OCI-LY3 (cell line): ENCODE results near the gene EIF1AD.

Experiments used
- H2AFZ ChIP-seq: fragments of 200-600, 300-600 bp; shearing (Covaris generic); 2 replicates; pipeline ENCODE4 v1.6.0; 2014; ENCODE audit warnings: antibody characterized with exemption, low read depth, low read length
- H3K27ac ChIP-seq: fragments of 200-600, 300-600 bp; sonication (generic); 2 replicates; pipeline ENCODE4 v1.5.1; 2014; ENCODE audit warnings: mild to moderate bottlenecking, low read length, moderate library complexity, mixed read lengths
- H3K27me3 ChIP-seq: fragments of 200-600, 300-600 bp; sonication (generic); 2 replicates; pipeline ENCODE4 v1.6.1; 2014; ENCODE audit warnings: low read depth, low read length, mixed read lengths
- H3K36me3 ChIP-seq: fragments of 200-600, 300-600 bp; sonication (generic); replicated peaks from 2 replicates; pipeline ENCODE3; 2014; ENCODE audit warnings: low read depth, low read length, mixed read lengths
- H3K4me1 ChIP-seq: fragments of 300-600, 200-600 bp; sonication (generic); 2 replicates; pipeline ENCODE4 v1.6.1; 2014; ENCODE audit warnings: low read length, mixed read lengths
- H3K4me2 ChIP-seq: fragments of 200-600, 300-600 bp; sonication (generic); 2 replicates; pipeline ENCODE4 v1.6.1; 2014; ENCODE audit warnings: low read length, mixed read lengths
- H3K4me3 ChIP-seq: fragments of 300-600, 200-600 bp; sonication (generic); 2 replicates; pipeline ENCODE4 v1.5.1; 2014; ENCODE audit warnings: antibody characterized with exemption, mild to moderate bottlenecking, low read length, moderate library complexity
- H3K79me2 ChIP-seq: fragments of 300-600, 200-600 bp; shearing (Covaris generic); 2 replicates; pipeline ENCODE4 v1.6.1; 2014; ENCODE audit warnings: mild to moderate bottlenecking, low read length, mixed read lengths
- H3K9ac ChIP-seq: fragments of 300-600, 200-600 bp; shearing (Covaris generic); 2 replicates; pipeline ENCODE4 v1.6.0; 2014; ENCODE audit warnings: mild to moderate bottlenecking, low read length, moderate library complexity
- H3K9me3 ChIP-seq: fragments of 200-600, 300-600 bp; shearing (Covaris generic); 2 replicates; pipeline ENCODE4 v1.6.1; 2014; ENCODE audit warnings: low read length, mixed read lengths; ENCODE audit not compliant: insufficient read depth
- H4K20me1 ChIP-seq: fragments of 200-600, 300-600 bp; sonication (generic); 2 replicates; pipeline ENCODE4 v1.6.1; 2016; ENCODE audit warnings: low read length, mixed read lengths; ENCODE audit not compliant: insufficient read depth
- EZH2phosphoT487 ChIP-seq: fragments of 200-600 bp; shearing (Covaris generic); IDR thresholded peaks from 2 replicates; pipeline ENCODE4 v1.6.1; 2018; ENCODE audit warnings: antibody characterized with exemption, mixed run types, low read depth
- TF ChIP-seq, protein P1 (sequence below): fragments of 200-600, 300-600 bp; sonication (generic); IDR thresholded peaks from 2 replicates; pipeline ENCODE4 v1.5.1; 2014; ENCODE audit warnings: antibody characterized with exemption, low read length, low read depth

EIF1AD gene

DNA sequence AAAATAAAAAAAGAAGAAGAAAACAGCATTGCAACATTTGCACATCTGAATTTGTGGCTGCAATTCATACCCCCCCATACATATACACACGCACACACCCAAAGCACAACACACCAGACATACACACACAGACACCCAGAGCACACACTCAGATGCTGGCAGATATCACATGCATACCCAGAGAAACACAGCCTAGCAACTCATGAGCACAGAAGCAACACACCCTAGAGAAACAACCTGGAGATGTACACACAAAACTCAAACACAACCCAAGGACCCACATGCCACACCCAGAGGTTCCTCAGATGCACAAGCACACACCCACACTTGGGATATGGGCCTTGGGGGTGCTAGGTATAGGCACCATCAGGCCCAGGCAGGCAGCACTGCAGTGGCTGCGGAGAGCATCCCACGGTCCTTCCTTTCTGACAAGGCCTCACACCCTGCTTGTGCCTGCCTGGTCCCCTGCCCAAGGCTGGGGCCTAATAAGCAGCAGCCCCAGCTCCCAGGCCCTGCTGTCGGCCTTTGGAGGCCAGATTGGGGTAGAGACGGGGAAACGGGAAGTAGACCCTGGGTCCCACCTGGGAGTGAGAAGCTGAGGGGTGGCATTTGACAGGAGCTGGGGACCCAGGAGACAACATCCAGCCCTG is 13.0 kb upstream of the EIF1AD start:
- Histone ChIP-seq H3K4me2 (no peak overlapping the region), H3K4me1 (no peaks in the 10 kb centered on the region), H3K9me3 (no peaks in the 10 kb centered on the region), H3K9ac (no peak overlapping the region), H3K27ac (no peak overlapping the region), H3K4me3 (no peak overlapping the region), H3K79me2 (no peaks in the 10 kb centered on the region), H2AFZ (peak overlapping the region; percentile 30; the same call in 1 of the 2 replicates), H3K36me3 (no peaks in the 10 kb centered on the region), H4K20me1 (no peaks in the 10 kb centered on the region), H3K27me3 (no peaks in the 10 kb centered on the region)
- no peak for TF ChIP-seq EZH2phosphoT487
- TF ChIP-seq, protein P1, sequence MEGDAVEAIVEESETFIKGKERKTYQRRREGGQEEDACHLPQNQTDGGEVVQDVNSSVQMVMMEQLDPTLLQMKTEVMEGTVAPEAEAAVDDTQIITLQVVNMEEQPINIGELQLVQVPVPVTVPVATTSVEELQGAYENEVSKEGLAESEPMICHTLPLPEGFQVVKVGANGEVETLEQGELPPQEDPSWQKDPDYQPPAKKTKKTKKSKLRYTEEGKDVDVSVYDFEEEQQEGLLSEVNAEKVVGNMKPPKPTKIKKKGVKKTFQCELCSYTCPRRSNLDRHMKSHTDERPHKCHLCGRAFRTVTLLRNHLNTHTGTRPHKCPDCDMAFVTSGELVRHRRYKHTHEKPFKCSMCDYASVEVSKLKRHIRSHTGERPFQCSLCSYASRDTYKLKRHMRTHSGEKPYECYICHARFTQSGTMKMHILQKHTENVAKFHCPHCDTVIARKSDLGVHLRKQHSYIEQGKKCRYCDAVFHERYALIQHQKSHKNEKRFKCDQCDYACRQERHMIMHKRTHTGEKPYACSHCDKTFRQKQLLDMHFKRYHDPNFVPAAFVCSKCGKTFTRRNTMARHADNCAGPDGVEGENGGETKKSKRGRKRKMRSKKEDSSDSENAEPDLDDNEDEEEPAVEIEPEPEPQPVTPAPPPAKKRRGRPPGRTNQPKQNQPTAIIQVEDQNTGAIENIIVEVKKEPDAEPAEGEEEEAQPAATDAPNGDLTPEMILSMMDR = no peak

DNA sequence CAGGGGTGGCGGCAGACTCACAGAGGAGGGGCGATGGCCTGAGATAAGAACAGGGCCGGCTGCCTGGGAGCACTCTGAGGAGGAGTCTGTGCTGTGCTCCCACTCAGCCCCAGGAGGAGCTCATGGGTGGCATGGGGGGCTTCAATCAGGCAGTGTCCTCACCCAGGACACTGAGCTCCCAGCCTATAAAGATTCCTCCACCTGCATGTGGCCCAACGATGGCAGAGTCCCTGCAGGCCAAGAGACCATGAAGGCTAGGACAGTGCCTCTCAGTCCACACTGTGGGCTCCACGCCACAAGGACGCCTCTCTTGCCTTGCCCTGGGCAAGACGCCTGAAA is 11.8 kb upstream of the EIF1AD start:
- Histone ChIP-seq H3K27ac (no peak overlapping the region), H2AFZ (no peak overlapping the region), H3K4me1 (no peaks in the 10 kb centered on the region), H3K9me3 (no peaks in the 10 kb centered on the region), H3K4me2 (no peak overlapping the region), H4K20me1 (no peaks in the 10 kb centered on the region), H3K27me3 (no peaks in the 10 kb centered on the region), H3K36me3 (no peaks in the 10 kb centered on the region), H3K9ac (no peak overlapping the region), H3K4me3 (no peak overlapping the region), H3K79me2 (no peaks in the 10 kb centered on the region)
- TF ChIP-seq, protein P1 = no peak
- TF ChIP-seq EZH2phosphoT487 = no peak

DNA sequence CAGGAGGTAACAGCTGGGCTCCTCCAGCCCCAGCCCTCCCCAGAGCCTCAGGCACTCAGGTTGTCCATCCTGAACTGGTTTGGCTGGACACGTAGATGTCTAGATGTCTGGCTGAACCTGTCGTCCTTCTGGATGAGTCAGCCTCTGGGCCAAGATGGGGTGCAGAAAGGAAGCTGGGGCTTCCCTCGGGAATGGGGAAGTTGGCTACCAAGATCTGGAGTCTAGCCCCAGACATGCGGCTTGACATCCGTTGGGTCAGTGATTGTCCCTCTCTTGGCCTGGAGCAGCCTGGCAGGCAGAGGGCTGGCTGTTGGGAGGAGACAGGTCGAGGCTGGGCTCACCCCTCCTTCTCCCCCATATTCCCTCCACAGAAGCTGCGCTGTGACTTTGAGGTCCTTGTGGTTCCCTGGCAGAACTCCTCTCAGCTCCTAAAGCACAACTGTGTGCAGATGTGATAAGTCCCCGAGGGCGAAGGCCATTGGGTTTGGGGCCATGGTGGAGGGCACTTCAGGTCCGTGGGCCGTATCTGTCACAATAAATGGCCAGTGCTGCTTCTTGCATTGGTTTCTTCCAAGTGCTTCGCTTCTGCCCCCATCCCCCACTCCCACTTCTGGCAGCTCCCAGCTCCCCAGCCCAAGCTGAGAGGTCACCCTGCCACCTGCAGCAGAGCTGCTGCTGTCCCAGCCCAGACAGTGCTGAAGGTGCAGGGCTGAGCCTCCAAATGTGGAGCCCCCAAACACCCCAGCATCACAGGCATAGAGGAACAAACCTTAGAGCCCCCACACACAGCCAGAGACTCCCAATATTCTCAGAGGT is 11.2 kb upstream of the EIF1AD start:
- Histone ChIP-seq H2AFZ (no peak overlapping the region), H3K27me3 (no peaks in the 10 kb centered on the region), H4K20me1 (no peaks in the 10 kb centered on the region), H3K9me3 (no peaks in the 10 kb centered on the region), H3K36me3 (no peaks in the 10 kb centered on the region), H3K9ac (no peak overlapping the region), H3K4me3 (no peak overlapping the region), H3K27ac (no peak overlapping the region), H3K4me1 (no peaks in the 10 kb centered on the region), H3K79me2 (no peaks in the 10 kb centered on the region), H3K4me2 (no peak overlapping the region)
- TF ChIP-seq EZH2phosphoT487 = no peak
- TF ChIP-seq, protein P1 = no peak

DNA sequence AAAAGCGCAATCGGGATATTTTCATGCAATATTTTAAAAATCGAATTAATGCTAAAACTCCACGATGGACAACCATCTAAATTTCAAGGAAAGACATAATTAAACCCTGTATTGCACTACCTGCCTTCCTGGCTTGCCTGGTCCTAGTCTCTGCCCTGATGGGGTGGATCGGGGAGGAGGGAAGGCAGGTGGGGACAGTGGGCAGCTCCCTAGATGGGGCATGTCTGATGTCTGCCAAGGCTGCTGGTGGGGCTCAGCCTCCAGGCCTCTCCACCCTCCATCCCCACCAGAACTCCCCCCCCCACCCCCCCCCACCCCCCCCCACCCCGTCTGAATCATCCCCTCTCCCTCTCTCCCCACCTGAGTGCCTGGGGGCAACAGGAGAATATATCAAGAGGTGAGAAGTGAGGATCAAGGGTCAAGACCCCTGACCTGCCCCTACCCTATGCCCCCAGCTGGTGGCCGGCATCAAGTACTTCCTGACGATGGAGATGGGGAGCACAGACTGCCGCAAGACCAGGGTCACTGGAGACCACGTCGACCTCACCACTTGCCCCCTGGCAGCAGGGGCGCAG is 10.5 kb upstream of the EIF1AD start:
- no peak overlapping the region for H3K27ac ChIP-seq
- H2AFZ ChIP-seq = no peak overlapping the region
- no peaks in the 10 kb centered on the region for H3K27me3 ChIP-seq
- no peaks in the 10 kb centered on the region for H3K4me1 ChIP-seq
- TF ChIP-seq, protein P1 = no peak
- TF ChIP-seq EZH2phosphoT487 = no peak
- no peaks in the 10 kb centered on the region for H3K36me3 ChIP-seq
- H3K79me2 ChIP-seq = no peaks in the 10 kb centered on the region
- no peaks in the 10 kb centered on the region for H4K20me1 ChIP-seq
- H3K4me2 ChIP-seq = no peak overlapping the region
- H3K4me3 ChIP-seq = no peak overlapping the region
- H3K9ac ChIP-seq = no peak overlapping the region
- H3K9me3 ChIP-seq = no peaks in the 10 kb centered on the region
